Transverse colon (tissue), 3 donors: ENCODE measurements around the gene MTURN.

ENCODE experiments used
- POLR2A ChIP-seq: fragments of 450-650 bp; IDR thresholded peaks from one replicate; pipeline ENCODE4 v1.6.1; 2016; ENCODE audit warnings: antibody characterized with exemption, mild to moderate bottlenecking, moderate library complexity
- POLR2AphosphoS5 ChIP-seq, 3 donors: sonication (generic); formaldehyde crosslinking; IDR thresholded peaks; one replicate each; pipeline ENCODE4 v1.6.1; 2016; ENCODE audit warnings: antibody characterized with exemption in 3 of 3

DNA sequence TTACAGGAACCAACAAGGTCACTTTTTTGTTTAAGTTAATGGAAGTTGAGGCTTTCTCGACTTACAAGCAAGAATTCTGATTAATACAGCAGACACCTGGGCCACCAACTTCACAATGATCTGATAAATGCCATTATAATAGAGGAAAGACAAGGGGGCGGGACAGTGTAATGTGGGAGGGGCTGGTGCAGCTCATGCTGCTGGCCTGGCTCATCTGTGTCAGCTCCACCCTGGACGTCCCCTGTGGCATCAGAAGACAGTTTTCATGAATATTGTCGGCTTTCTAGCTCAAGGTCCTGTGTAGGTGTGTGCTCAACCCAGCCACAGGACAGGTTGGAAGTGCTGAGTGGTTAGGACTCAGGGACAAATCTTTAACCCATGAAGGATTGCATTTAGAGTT is 57.0 kb downstream of the MTURN start:
- no peak for TF ChIP-seq POLR2AphosphoS5 (IDR thresholded peaks at IDR 0.05)
- no peak for TF ChIP-seq POLR2A
